Fibroblast of pulmonary artery (primary cell): ENCODE results near the gene DNPH1.

Experiments
- DNase-seq: peaks from one replicate; pipeline ENCODE4 v3.0.0-alpha.2; 2010; ENCODE audit warnings: low read depth
- H3K4me3 ChIP-seq: replicated peaks from 2 replicates; pipeline ENCODE4 v1.5.1; 2011; ENCODE audit warnings: low read depth, mild to moderate bottlenecking, control low read depth, low read length, moderate library complexity
- TF ChIP-seq, protein P1 (sequence below): IDR thresholded peaks from 2 replicates; pipeline ENCODE4 v1.5.1; 2011; ENCODE audit warnings: mild to moderate bottlenecking, control low read depth, low read length, inconsistent platforms; ENCODE audit errors: missing control alignments

DNPH1 gene

DNA sequence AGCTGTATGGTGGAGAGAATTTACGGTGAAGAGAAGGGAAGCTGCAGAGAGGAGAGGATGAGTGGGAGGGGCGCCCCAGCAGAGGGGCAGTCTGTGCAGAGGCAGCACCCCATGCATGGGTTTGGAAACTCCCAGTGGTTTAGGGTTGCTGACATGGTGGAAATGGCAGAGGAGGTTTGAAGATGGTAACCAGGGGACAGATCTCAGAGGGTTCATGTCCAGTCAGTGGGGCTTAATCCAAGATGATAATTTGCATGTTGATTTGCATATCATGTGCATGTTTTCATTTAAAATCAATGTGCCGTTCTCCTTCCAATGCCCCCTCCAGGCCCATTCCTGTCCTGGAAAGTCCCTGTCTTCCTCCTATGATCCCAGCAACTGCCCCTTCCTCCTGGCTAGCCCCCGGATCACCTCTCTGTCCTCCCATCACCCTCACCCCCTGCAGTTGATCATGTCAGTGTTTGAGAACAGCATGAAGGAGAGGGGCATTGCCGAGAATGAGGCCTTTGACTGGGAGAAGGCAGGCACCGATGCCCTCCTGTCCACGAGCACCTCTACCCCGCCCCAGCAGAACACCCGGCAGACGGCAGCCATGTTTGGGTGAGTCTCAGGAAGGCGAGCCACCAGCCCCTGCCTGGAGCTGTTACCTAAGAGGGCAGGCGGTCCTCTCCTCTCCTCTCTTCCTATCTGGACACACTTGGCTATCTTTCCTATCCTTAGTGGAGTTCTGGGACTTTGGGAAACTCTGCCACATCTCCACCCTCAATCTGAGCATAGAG is 28.3 kb upstream of the DNPH1 start:
- no peak overlapping the region for H3K4me3 ChIP-seq
- DNase-seq: no peak
- TF ChIP-seq, protein P1, sequence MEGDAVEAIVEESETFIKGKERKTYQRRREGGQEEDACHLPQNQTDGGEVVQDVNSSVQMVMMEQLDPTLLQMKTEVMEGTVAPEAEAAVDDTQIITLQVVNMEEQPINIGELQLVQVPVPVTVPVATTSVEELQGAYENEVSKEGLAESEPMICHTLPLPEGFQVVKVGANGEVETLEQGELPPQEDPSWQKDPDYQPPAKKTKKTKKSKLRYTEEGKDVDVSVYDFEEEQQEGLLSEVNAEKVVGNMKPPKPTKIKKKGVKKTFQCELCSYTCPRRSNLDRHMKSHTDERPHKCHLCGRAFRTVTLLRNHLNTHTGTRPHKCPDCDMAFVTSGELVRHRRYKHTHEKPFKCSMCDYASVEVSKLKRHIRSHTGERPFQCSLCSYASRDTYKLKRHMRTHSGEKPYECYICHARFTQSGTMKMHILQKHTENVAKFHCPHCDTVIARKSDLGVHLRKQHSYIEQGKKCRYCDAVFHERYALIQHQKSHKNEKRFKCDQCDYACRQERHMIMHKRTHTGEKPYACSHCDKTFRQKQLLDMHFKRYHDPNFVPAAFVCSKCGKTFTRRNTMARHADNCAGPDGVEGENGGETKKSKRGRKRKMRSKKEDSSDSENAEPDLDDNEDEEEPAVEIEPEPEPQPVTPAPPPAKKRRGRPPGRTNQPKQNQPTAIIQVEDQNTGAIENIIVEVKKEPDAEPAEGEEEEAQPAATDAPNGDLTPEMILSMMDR: no peak

DNA sequence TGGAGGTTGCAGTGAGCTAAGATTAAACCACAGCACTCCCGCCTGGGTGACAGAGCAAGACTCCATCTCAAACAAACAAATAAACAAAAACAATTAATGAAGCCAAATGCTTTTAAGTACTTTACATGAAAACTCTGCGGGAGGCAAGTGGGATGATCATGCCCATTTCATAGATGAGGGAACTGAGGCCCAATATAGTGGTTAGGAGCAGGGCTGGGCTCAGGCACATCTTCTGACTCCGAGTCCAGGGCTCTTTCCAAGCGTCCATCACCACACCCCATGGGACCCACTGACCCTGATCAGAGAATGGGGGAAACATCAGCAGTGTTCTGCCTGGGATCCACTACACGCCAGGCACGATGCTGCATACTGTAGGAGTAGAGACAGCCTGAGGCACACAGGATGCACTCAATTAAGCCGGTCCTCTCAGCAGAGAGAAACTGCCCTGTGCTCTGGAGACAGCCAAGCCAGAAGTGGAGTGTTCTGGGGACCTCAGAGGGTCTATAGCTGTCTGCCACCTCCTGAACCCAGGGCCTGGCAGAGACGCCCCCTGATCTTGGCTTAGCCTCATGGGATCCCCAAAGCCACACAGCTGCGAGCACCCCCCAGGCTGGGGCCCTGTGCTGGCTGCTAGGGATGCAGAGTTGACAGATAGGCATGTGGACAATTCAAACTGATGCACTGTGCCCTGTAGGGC is 27.5 kb upstream of the DNPH1 start:
- H3K4me3 ChIP-seq: no peak overlapping the region
- DNase-seq: no peak
- TF ChIP-seq, protein P1: no peak

DNA sequence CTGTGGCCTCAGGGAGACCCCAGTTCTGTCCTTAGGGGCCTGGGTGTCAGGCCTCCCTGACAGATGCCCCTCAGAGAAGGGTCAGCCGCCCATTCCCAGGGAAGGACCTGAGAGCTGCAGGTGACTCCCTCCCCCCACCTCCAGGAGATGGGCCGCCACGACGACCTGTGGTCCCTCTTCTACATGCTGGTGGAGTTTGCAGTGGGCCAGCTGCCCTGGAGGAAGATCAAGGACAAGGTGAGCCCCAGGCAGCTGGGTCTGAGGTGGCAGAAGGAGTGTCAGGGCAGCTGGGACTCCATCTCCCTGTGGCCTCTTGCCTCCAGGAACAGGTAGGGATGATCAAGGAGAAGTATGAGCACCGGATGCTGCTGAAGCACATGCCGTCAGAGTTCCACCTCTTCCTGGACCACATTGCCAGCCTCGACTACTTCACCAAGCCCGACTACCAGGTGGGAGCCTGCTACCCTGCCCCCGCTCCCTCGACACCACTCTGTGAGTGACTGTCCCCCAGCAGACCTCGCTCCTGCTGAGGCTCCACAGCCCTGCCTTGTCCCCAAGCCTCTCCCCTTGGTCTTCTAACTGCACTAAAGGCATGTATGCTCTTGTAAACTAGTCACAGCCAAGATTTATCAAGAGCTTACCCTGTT is 26.2 kb upstream of the DNPH1 start:
- DNase-seq: no peak
- TF ChIP-seq, protein P1: no peak
- no peak overlapping the region for H3K4me3 ChIP-seq

DNA sequence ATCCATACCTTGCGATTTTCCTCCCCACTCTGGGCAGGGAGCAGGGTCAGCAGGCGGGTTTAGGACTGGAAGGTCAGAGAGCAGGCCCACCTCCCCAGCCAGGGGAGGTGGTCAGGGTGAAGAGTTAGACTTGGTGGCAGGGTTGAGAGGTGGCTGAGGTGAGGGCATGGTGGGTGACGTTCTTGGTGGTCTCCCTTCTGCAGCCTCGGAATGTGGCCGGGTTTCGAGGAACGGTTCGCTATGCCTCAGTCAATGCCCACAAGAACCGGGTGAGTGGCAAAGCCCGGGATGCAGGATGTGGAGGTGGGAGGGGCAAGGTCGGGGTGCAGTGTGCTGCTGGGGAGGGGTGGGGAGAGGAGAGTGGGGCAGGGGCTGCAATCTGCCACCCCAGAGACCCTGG is 25.6 kb upstream of the DNPH1 start:
- H3K4me3 ChIP-seq: no peak overlapping the region
- TF ChIP-seq, protein P1: no peak
- no peak for DNase-seq

DNA sequence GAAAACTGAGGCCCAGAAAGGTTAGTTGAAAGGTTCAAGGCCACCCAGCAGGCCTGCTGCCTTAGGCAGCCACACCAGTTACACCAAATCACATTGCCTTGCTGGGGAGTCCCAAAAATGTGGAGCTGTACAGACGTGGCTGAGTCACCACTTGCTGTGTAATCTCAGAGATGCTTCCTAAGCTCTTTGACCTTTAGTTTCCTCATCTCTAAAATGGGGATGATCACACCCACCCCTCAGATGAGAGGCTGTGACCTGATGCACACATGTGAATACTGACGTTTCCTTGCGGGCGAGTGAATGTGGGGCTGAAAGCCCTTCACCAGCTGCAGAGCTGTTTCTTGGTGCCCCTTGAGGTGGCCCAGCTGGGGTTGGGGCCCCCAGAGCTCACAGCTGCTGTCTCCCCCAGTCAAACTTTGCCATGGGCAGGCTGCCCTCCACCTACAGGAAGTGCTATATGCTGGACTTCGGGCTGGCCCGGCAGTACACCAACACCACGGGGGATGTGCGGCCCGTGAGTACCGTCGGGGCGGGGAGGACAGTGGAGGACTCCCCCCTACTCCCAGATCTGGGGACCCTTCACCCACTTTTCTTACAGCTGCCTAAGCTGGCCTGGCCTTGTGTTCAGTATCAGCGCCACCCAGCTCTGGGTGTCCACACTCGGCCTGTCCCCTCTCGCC is 25.0 kb upstream of the DNPH1 start:
- DNase-seq: no peak
- TF ChIP-seq, protein P1: no peak
- no peak overlapping the region for H3K4me3 ChIP-seq

DNA sequence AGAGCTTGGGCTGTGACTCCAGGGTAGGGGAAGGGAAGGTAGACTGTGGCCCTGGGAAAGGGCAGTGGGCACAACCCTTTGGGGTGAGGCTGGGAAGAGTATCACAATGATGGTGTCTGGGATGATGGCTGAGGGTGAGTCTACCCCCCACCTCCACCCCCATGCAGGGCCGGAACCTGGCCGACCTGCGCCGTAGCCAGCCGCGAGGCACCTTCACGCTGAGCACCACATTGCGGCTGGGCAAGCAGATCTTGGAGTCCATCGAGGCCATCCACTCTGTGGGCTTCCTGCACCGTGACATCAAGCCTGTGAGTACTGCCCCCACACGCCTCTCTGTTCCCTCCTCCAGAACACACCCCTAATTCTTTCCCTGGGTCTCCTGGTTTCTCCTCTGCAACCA is 24.1 kb upstream of the DNPH1 start:
- DNase-seq: no peak
- H3K4me3 ChIP-seq: no peak overlapping the region
- TF ChIP-seq, protein P1: no peak
